SU-DHL-6 (cell line): ENCODE measurements around the gene ARID3B.

Experiments
- EZH2phosphoT487 ChIP-seq: fragments of 200-600 bp; sonication (generic), shearing (Covaris generic); conservative IDR thresholded peaks from 2 replicates; pipeline ENCODE4 v1.6.1; 2018; ENCODE audit warnings: mild to moderate bottlenecking, antibody characterized with exemption, low read length, moderate library complexity, mixed read lengths
- TF ChIP-seq, protein P1 (sequence below): fragments of 200-600 bp; sonication (generic); IDR thresholded peaks from one replicate; pipeline ENCODE4 v1.5.1; 2017; ENCODE audit warnings: antibody characterized with exemption, mild to moderate bottlenecking, low read length, moderate library complexity; ENCODE audit not compliant: insufficient read depth, poor library complexity, severe bottlenecking

DNA sequence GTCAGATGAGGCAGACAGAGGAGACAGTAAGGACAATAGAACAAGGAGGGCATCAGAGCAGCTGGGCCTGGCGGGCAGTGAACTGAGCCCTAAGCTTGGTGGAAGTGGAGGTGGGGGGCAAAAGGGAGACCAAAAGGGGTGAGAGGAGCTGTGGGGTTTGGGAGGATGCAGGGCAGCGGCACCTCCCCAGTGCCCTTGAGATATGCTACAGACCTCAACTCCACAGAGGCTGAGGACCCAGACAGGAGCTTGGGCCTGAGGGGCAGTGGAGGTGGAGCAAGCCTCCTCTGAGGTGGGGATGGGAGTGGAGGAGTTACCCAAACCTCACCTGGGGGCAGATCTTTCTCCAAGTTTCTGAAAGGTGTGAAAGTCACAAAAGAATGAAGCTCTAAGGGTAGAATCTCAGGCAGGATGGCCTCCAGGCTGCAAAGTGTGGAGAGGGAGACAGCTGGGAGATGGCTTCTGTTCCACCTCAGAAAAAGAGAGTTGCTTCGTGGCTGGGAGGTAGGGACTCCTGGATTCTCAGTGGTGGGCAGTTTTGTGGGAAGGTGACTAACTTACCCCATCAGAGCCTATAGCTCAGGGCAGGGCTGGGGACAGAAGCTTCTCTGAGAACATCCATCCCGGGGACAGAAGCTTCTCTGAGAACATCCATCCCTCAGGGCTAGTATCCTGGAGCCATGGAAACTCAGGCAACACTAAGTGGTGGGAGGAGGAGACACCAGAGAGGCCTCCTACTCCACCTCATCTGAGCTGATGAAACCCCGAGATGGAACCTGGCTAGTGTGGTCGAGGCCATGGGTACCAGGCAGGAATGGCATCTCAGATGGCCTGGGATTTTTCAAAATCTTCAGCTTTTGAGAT, 72.3 kb downstream of the ARID3B start:
- TF ChIP-seq, protein P1, sequence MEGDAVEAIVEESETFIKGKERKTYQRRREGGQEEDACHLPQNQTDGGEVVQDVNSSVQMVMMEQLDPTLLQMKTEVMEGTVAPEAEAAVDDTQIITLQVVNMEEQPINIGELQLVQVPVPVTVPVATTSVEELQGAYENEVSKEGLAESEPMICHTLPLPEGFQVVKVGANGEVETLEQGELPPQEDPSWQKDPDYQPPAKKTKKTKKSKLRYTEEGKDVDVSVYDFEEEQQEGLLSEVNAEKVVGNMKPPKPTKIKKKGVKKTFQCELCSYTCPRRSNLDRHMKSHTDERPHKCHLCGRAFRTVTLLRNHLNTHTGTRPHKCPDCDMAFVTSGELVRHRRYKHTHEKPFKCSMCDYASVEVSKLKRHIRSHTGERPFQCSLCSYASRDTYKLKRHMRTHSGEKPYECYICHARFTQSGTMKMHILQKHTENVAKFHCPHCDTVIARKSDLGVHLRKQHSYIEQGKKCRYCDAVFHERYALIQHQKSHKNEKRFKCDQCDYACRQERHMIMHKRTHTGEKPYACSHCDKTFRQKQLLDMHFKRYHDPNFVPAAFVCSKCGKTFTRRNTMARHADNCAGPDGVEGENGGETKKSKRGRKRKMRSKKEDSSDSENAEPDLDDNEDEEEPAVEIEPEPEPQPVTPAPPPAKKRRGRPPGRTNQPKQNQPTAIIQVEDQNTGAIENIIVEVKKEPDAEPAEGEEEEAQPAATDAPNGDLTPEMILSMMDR = no peak
- TF ChIP-seq EZH2phosphoT487 = no peak
